WTC11 (cell line): Measurements from ENCODE around the gene PUM1. TPM values are rescaled to one million over a fixed set of nuclear protein-coding genes. Genes with fewer than 3 reads are reported as not detected.

Experiments used
- ATAC-seq: fragments of 200-7000 bp; cut with Tn5 transposase; 2 replicates; pipeline ENCODE4 v1.10.0; 2021; ENCODE audit warnings: mild to moderate bottlenecking, moderate library complexity
- CTCF ChIA-PET: fragments of 300-600 bp; sonication (Branson Sonifier 250); formaldehyde crosslinking; loops from one replicate; lab custom pipeline; 2021; ENCODE audit warnings: antibody characterized with exemption; lab: Charles Lee
- POLR2A ChIA-PET: fragments of 350-600 bp; sonication (Branson Sonifier 250); formaldehyde crosslinking; loops from one replicate; lab custom pipeline; 2021; ENCODE audit warnings: antibody characterized with exemption; lab: Charles Lee
- DNase-seq: peaks from one replicate; pipeline ENCODE4 v3.0.0; 2021; ENCODE audit warnings: low spot score
- H3K27ac Mint-ChIP-seq: 2 replicates; pipeline ENCODE4 v1.8.0; 2021; ENCODE audit warnings: mixed read lengths
- H3K27me3 Mint-ChIP-seq: 2 replicates; pipeline ENCODE4 v1.8.0; 2021; ENCODE audit warnings: low read depth, mild to moderate bottlenecking, moderate library complexity, mixed read lengths
- H3K36me3 Mint-ChIP-seq: 2 replicates; pipeline ENCODE4 v1.8.0; 2021; ENCODE audit warnings: mixed read lengths
- H3K4me1 Mint-ChIP-seq: 2 replicates; pipeline ENCODE4 v1.8.0; 2022; ENCODE audit warnings: mixed read lengths
- H3K4me3 Mint-ChIP-seq: 2 replicates; pipeline ENCODE4 v1.8.0; 2021; ENCODE audit warnings: mild to moderate bottlenecking, moderate library complexity, mixed read lengths
- H3K9me3 Mint-ChIP-seq: 2 replicates; pipeline ENCODE4 v1.8.0; 2021; ENCODE audit warnings: mixed read lengths
- ATF1 ChIP-seq: sonication (generic); formaldehyde crosslinking; IDR thresholded peaks from 2 replicates; pipeline ENCODE4 v1.8.1; 2023; ENCODE audit warnings: mild to moderate bottlenecking, moderate library complexity, missing genetic modification reagents
- FOXP1 ChIP-seq: sonication (generic); formaldehyde crosslinking; IDR thresholded peaks from 2 replicates; pipeline ENCODE4 v1.8.0; 2022; ENCODE audit warnings: missing genetic modification reagents, mild to moderate bottlenecking, moderate library complexity, borderline replicate concordance
- GABPB1 ChIP-seq: sonication (generic); formaldehyde crosslinking; IDR thresholded peaks from 2 replicates; pipeline ENCODE4 v1.8.1; 2023; ENCODE audit warnings: mild to moderate bottlenecking, missing genetic modification reagents
- OVOL2 ChIP-seq: fragments of 250-450 bp; sonication (Bioruptor Pico); IDR thresholded peaks from 2 replicates; pipeline ENCODE4 v1.9.0; 2021; ENCODE audit warnings: mild to moderate bottlenecking, borderline replicate concordance
- SMAD4 ChIP-seq: sonication (generic); formaldehyde crosslinking; IDR thresholded peaks from 2 replicates; pipeline ENCODE4 v1.8.0; 2022; ENCODE audit warnings: mild to moderate bottlenecking, missing genetic modification reagents
- total RNA-seq: library from RNA; stranded (reverse); gene quantifications from 3 replicates; pipeline ENCODE4 v1.2.3, GENCODE V29; 2021
- TF ChIP-seq, protein P1 (sequence below): sonication (generic); formaldehyde crosslinking; IDR thresholded peaks from 2 replicates; pipeline ENCODE4 v1.8.0; 2022; ENCODE audit warnings: mild to moderate bottlenecking, missing genetic modification reagents
- TF ChIP-seq, protein P2 (sequence below): sonication (generic); formaldehyde crosslinking; IDR thresholded peaks from 2 replicates; pipeline ENCODE4 v1.8.1; 2023; ENCODE audit warnings: mild to moderate bottlenecking, missing genetic modification reagents, borderline replicate concordance
- TF ChIP-seq, protein P3 (sequence below): fragments of 250-450 bp; sonication (Bioruptor Pico); IDR thresholded peaks from 2 replicates; pipeline ENCODE4 v1.9.0; 2021; ENCODE audit warnings: mild to moderate bottlenecking, borderline replicate concordance
- TF ChIP-seq, protein P4 (sequence below): sonication (generic); formaldehyde crosslinking; IDR thresholded peaks from 2 replicates; pipeline ENCODE4 v1.8.1; 2022; ENCODE audit warnings: missing genetic modification reagents, borderline replicate concordance
- TF ChIP-seq, protein P5 (sequence below): sonication (generic); formaldehyde crosslinking; IDR thresholded peaks from 2 replicates; pipeline ENCODE4 v1.8.0; 2022; ENCODE audit warnings: mild to moderate bottlenecking, missing genetic modification reagents

Gene PUM1
- total RNA-seq, 1 experiment from 2014 or later = 147 TPM

DNA sequence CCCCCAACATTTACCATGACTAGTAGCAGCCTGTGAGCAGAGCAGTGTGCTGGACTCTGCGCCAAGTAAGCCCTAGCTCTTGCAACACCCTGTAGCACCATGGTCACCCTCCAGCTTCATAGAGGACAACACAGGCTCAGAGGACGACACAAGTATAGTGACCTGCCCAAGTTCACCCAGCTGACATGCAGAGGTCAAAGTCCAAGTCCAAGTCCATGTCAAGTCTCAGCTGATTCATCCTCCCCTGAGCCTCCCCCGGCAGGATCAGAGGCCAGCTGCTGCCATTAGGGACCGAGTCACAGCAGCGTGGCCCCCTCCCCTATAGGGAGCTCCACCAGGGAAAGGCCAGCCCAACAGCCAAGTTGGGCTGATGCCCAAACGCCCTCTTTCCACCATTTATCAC is 172.8 kb downstream of the PUM1 start:
- TF ChIP-seq SMAD4 (CRISPR knock-in tag) (no peak), FOXP1 (no peak), ATF1 (no peak), GABPB1 (no peak)
- TF ChIP-seq, protein P1, sequence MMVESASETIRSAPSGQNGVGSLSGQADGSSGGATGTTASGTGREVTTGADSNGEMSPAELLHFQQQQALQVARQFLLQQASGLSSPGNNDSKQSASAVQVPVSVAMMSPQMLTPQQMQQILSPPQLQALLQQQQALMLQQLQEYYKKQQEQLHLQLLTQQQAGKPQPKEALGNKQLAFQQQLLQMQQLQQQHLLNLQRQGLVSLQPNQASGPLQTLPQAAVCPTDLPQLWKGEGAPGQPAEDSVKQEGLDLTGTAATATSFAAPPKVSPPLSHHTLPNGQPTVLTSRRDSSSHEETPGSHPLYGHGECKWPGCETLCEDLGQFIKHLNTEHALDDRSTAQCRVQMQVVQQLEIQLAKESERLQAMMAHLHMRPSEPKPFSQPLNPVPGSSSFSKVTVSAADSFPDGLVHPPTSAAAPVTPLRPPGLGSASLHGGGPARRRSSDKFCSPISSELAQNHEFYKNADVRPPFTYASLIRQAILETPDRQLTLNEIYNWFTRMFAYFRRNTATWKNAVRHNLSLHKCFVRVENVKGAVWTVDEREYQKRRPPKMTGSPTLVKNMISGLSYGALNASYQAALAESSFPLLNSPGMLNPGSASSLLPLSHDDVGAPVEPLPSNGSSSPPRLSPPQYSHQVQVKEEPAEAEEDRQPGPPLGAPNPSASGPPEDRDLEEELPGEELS (CRISPR knock-in tag) = no peak
- TF ChIP-seq, protein P2, sequence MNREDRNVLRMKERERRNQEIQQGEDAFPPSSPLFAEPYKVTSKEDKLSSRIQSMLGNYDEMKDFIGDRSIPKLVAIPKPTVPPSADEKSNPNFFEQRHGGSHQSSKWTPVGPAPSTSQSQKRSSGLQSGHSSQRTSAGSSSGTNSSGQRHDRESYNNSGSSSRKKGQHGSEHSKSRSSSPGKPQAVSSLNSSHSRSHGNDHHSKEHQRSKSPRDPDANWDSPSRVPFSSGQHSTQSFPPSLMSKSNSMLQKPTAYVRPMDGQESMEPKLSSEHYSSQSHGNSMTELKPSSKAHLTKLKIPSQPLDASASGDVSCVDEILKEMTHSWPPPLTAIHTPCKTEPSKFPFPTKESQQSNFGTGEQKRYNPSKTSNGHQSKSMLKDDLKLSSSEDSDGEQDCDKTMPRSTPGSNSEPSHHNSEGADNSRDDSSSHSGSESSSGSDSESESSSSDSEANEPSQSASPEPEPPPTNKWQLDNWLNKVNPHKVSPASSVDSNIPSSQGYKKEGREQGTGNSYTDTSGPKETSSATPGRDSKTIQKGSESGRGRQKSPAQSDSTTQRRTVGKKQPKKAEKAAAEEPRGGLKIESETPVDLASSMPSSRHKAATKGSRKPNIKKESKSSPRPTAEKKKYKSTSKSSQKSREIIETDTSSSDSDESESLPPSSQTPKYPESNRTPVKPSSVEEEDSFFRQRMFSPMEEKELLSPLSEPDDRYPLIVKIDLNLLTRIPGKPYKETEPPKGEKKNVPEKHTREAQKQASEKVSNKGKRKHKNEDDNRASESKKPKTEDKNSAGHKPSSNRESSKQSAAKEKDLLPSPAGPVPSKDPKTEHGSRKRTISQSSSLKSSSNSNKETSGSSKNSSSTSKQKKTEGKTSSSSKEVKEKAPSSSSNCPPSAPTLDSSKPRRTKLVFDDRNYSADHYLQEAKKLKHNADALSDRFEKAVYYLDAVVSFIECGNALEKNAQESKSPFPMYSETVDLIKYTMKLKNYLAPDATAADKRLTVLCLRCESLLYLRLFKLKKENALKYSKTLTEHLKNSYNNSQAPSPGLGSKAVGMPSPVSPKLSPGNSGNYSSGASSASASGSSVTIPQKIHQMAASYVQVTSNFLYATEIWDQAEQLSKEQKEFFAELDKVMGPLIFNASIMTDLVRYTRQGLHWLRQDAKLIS = no peak
- TF ChIP-seq, protein P3, sequence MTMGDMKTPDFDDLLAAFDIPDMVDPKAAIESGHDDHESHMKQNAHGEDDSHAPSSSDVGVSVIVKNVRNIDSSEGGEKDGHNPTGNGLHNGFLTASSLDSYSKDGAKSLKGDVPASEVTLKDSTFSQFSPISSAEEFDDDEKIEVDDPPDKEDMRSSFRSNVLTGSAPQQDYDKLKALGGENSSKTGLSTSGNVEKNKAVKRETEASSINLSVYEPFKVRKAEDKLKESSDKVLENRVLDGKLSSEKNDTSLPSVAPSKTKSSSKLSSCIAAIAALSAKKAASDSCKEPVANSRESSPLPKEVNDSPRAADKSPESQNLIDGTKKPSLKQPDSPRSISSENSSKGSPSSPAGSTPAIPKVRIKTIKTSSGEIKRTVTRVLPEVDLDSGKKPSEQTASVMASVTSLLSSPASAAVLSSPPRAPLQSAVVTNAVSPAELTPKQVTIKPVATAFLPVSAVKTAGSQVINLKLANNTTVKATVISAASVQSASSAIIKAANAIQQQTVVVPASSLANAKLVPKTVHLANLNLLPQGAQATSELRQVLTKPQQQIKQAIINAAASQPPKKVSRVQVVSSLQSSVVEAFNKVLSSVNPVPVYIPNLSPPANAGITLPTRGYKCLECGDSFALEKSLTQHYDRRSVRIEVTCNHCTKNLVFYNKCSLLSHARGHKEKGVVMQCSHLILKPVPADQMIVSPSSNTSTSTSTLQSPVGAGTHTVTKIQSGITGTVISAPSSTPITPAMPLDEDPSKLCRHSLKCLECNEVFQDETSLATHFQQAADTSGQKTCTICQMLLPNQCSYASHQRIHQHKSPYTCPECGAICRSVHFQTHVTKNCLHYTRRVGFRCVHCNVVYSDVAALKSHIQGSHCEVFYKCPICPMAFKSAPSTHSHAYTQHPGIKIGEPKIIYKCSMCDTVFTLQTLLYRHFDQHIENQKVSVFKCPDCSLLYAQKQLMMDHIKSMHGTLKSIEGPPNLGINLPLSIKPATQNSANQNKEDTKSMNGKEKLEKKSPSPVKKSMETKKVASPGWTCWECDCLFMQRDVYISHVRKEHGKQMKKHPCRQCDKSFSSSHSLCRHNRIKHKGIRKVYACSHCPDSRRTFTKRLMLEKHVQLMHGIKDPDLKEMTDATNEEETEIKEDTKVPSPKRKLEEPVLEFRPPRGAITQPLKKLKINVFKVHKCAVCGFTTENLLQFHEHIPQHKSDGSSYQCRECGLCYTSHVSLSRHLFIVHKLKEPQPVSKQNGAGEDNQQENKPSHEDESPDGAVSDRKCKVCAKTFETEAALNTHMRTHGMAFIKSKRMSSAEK (CRISPR knock-in tag) = no peak
- TF ChIP-seq, all 79 proteins: peak for 0
- Mint-ChIP-seq H3K4me3 (no peak overlapping the region), H3K27ac (no peak overlapping the region), H3K27me3 (no peaks in the 10 kb centered on the region), H3K9me3 (no peaks in the 10 kb centered on the region), H3K36me3 (no peaks in the 10 kb centered on the region), H3K4me1 (peaks cover 26% of the 10 kb centered on the region)
- no peak for DNase-seq
- no peak for ATAC-seq
- CTCF ChIA-PET = interaction anchor here (1.2 to 3.4 kb wide), 4 partner anchors 11 to 91 kb away, joined by 4 to 11 read pairs (median 7); no protein-coding TSS in a partner anchor
- POLR2A ChIA-PET = no interaction called here

DNA sequence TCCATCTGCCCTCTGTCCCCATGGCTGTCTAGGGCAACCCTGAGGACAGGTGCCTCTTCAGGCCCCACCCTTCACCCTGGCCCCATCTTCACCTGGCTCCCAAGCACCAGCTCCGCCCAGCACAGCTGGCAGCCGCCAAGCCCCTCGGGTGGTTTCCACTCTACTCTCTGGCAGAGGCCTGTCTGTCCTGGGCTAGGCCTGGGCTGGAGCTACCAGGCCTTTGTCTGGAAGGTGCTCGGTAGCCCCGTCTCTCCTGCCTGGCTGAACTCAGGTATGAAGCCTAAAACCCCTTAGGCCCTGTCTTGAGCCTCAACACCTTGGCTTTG is 174.3 kb downstream of the PUM1 start:
- no peaks in the 10 kb centered on the region for H3K36me3 Mint-ChIP-seq
- no peak for TF ChIP-seq OVOL2 (CRISPR knock-in tag)
- TF ChIP-seq, protein P4, sequence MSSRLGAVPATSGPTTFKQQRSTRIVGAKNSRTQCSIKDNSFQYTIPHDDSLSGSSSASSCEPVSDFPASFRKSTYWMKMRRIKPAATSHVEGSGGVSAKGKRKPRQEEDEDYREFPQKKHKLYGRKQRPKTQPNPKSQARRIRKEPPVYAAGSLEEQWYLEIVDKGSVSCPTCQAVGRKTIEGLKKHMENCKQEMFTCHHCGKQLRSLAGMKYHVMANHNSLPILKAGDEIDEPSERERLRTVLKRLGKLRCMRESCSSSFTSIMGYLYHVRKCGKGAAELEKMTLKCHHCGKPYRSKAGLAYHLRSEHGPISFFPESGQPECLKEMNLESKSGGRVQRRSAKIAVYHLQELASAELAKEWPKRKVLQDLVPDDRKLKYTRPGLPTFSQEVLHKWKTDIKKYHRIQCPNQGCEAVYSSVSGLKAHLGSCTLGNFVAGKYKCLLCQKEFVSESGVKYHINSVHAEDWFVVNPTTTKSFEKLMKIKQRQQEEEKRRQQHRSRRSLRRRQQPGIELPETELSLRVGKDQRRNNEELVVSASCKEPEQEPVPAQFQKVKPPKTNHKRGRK (CRISPR knock-in tag) = no peak
- TF ChIP-seq, protein P5, sequence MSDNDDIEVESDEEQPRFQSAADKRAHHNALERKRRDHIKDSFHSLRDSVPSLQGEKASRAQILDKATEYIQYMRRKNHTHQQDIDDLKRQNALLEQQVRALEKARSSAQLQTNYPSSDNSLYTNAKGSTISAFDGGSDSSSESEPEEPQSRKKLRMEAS (CRISPR knock-in tag) = no peak
- no peak overlapping the region for H3K4me3 Mint-ChIP-seq
- H3K9me3 Mint-ChIP-seq = no peaks in the 10 kb centered on the region
- POLR2A ChIA-PET = no interaction called here
- DNase-seq (no peak), ATAC-seq (no peak)
- CTCF ChIA-PET = interaction anchor here (0.6 to 3.4 kb wide), 2 partner anchors 17 to 20 kb away, joined by 3 to 11 read pairs; no protein-coding TSS in a partner anchor
- no peak overlapping the region for H3K27ac Mint-ChIP-seq
- H3K27me3 Mint-ChIP-seq = no peaks in the 10 kb centered on the region
- peaks cover 29% of the 10 kb centered on the region for H3K4me1 Mint-ChIP-seq
